CD14-positive monocyte (primary cell): Measurements from ENCODE around the gene ATG4C. TPM values are rescaled to one million over a fixed set of nuclear protein-coding genes. Genes with fewer than 3 reads are reported as not detected.

ENCODE experiments used
- DNase-seq, 3 donors: peaks; one replicate each; pipeline ENCODE4 v3.0.0-alpha.2; 2011 to 2022
- H2AFZ ChIP-seq: 2 replicates; pipeline ENCODE4 v1.6.0; 2012; ENCODE audit warnings: mild to moderate bottlenecking, low read depth, low read length, inconsistent platforms; ENCODE audit not compliant: insufficient read depth, poor library complexity, severe bottlenecking
- H3K27ac ChIP-seq, 2 donors: 1 replicate in 1 of 2; 2 replicates in 1 of 2; pipeline ENCODE4 v1.5.1; 2012 to 2013; ENCODE audit warnings: low read length in 2 of 2, control low read depth in 1 of 2, inconsistent platforms in 1 of 2, low read depth in 1 of 2, mild to moderate bottlenecking in 1 of 2
- H3K27me3 ChIP-seq, 2 donors: one replicate each; pipeline versions ENCODE4 v1.6.0 to v1.6.1; 2011 to 2013; ENCODE audit warnings: low read length in 2 of 2; ENCODE audit not compliant: control insufficient read depth in 2 of 2, insufficient read depth in 2 of 2
- H3K36me3 ChIP-seq, 2 donors: replicated peaks in 1 of 2; 1 replicate in 1 of 2; 2 replicates in 1 of 2; pipeline versions ENCODE4 v1.5.1 to v1.6.1; 2012 to 2013; ENCODE audit warnings: low read length in 2 of 2, control low read depth in 1 of 2, inconsistent platforms in 1 of 2, mild to moderate bottlenecking in 1 of 2; ENCODE audit not compliant: insufficient read depth in 2 of 2, control insufficient read depth in 1 of 2
- H3K4me1 ChIP-seq, 2 donors: 1 replicate in 1 of 2; 2 replicates in 1 of 2; pipeline versions ENCODE4 v1.5.1 to v1.6.1; 2012 to 2013; ENCODE audit warnings: low read length in 2 of 2, control low read depth in 1 of 2, inconsistent platforms in 1 of 2, mild to moderate bottlenecking in 1 of 2, moderate library complexity in 1 of 2; ENCODE audit not compliant: insufficient read depth in 2 of 2, control insufficient read depth in 1 of 2
- H3K4me2 ChIP-seq: replicated peaks from 2 replicates; pipeline ENCODE3; 2012; ENCODE audit warnings: low read length, moderate library complexity, mild to moderate bottlenecking; ENCODE audit not compliant: poor library complexity, severe bottlenecking; ENCODE audit errors: extremely low read depth
- H3K4me3 ChIP-seq, 3 experiments: fragments of 200-600 bp in 1 of 3; sonication (generic) in 1 of 3; replicated peaks in 1 of 3; 1 replicate in 2 of 3; 2 replicates in 1 of 3; pipeline ENCODE4 v1.5.1; 2011 to 2013; ENCODE audit warnings: low read length in 3 of 3, mild to moderate bottlenecking in 3 of 3, control low read depth in 2 of 3, low read depth in 2 of 3, inconsistent platforms in 1 of 3, moderate library complexity in 1 of 3
- H3K79me2 ChIP-seq: 2 replicates; pipeline ENCODE4 v1.6.0; 2012; ENCODE audit warnings: mild to moderate bottlenecking, control low read depth, inconsistent platforms, low read length, moderate library complexity; ENCODE audit not compliant: insufficient read depth
- H3K9ac ChIP-seq: 2 replicates; pipeline ENCODE4 v1.6.0; 2017; ENCODE audit warnings: low read length, mild to moderate bottlenecking; ENCODE audit not compliant: insufficient read depth, poor library complexity, severe bottlenecking
- H3K9me3 ChIP-seq, 2 donors: replicated peaks in 1 of 2; 1 replicate in 1 of 2; 2 replicates in 1 of 2; pipeline versions ENCODE4 v1.5.1 to v1.6.1; 2012 to 2013; ENCODE audit warnings: low read length in 2 of 2, control low read depth in 1 of 2; ENCODE audit not compliant: control insufficient read depth in 1 of 2, insufficient read depth in 1 of 2
- H4K20me1 ChIP-seq: 2 replicates; pipeline ENCODE4 v1.6.0; 2012; ENCODE audit warnings: mild to moderate bottlenecking, low read length, control low read depth, moderate library complexity; ENCODE audit not compliant: insufficient read depth
- H3K27ac Mint-ChIP-seq, 7 donors: one replicate each; pipeline ENCODE4 v1.8.0; 2020; ENCODE audit warnings: mild to moderate bottlenecking in 7 of 7, mixed read lengths in 7 of 7, moderate library complexity in 6 of 7, inconsistent platforms in 2 of 7
- H3K27me3 Mint-ChIP-seq, 3 donors: one replicate each; pipeline ENCODE4 v1.8.0; 2021 to 2022; ENCODE audit warnings: low read depth in 3 of 3, mild to moderate bottlenecking in 3 of 3, mixed read lengths in 3 of 3, moderate library complexity in 3 of 3, inconsistent platforms in 1 of 3
- H3K36me3 Mint-ChIP-seq, 2 donors: one replicate each; pipeline ENCODE4 v1.8.0; 2020; ENCODE audit warnings: mixed read lengths in 2 of 2, inconsistent platforms in 1 of 2, mild to moderate bottlenecking in 1 of 2
- H3K4me1 Mint-ChIP-seq: one replicate; pipeline ENCODE4 v1.8.0; 2020; ENCODE audit warnings: mild to moderate bottlenecking, mixed read lengths
- H3K4me3 Mint-ChIP-seq, 2 donors: one replicate each; pipeline ENCODE4 v1.8.0; 2020; ENCODE audit warnings: mild to moderate bottlenecking in 2 of 2, mixed read lengths in 2 of 2, moderate library complexity in 1 of 2
- H3K9me3 Mint-ChIP-seq, 7 donors: one replicate each; pipeline ENCODE4 v1.8.0; 2020 to 2022; ENCODE audit warnings: mixed read lengths in 7 of 7, mild to moderate bottlenecking in 6 of 7, moderate library complexity in 6 of 7, inconsistent platforms in 2 of 7
- WGBS: methylation state at CpG from one replicate; pipeline ENCODE4 v1.1.5; 2013; ENCODE audit warnings: missing lambda C conversion rate; ENCODE audit not compliant: insufficient coverage; 5-methylcytosine and 5-hydroxymethylcytosine counted together
- intact Hi-C, 2 donors: fragments of 100-400 bp; cut with micrococcal nuclease; formaldehyde crosslinking; loops; one replicate each; pipeline versions ENCODE4 v1.15.0 to v1.15.1; 2023
- polyA plus RNA-seq, 3 donors: library from polyadenylated mRNA; depleted of rRNA in 1 of 3; unstranded in 2 of 3; stranded (reverse) in 1 of 3; fragments of 300-500 nt in 2 of 3; fragments of >200 nt in 1 of 3; fragmentation: Illumina TruSeq in 2 of 3; gene quantifications; 1 replicate in 2 of 3; 2 replicates in 1 of 3; pipeline ENCODE4 v1.2.3, GENCODE V29; 2012 to 2021
- TF ChIP-seq, protein P1 (sequence below): fragments of 200-600 bp; IDR thresholded peaks from one replicate; pipeline ENCODE4 v1.8.0; 2022; ENCODE audit warnings: antibody characterized with exemption, mild to moderate bottlenecking

ATG4C gene
- polyA plus RNA-seq, 3 donors, result 5.7 to 19.1 (median 17.5) TPM

DNA sequence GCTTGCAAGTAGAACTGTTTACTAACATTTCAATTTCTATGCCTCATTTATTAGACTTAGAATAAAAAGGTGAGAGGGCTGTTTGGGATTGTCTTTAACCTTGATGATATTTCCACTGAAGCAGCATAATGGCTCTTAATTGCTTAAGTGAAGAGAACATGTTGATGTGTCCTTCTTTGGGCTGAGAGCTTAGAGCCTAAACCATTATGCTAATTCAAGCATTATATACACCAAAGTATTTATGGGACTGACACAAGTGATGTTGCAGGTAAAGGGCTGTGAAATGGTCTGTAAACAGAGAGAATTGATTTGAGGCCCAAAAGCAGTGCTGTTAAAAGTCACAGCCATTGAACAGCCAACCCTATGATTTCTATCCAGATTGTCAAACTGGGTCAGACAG is 113.9 kb downstream of the ATG4C start:
- Histone ChIP-seq H3K79me2 (no peaks in the 10 kb centered on the region), H2AFZ (no peak overlapping the region), H3K27me3 (peaks cover 3 to 14% of the 10 kb centered on the region in 2 donors), H4K20me1 (no peaks in the 10 kb centered on the region), H3K36me3 (no peaks in the 10 kb centered on the region), H3K9ac (no peak overlapping the region), H3K4me3 (no peak overlapping the region), H3K9me3 (no peaks in the 10 kb centered on the region), H3K4me2 (no peak overlapping the region), H3K4me1 (no peaks in the 10 kb centered on the region), H3K27ac (no peak overlapping the region)
- H3K36me3 Mint-ChIP-seq, result no peaks in the 10 kb centered on the region
- H3K4me1 Mint-ChIP-seq, result no peaks in the 10 kb centered on the region
- no peaks in the 10 kb centered on the region for H3K9me3 Mint-ChIP-seq
- no peak overlapping the region for H3K4me3 Mint-ChIP-seq
- peaks cover 7 to 29% (median 10%) of the 10 kb centered on the region in 3 donors for H3K27me3 Mint-ChIP-seq
- no peak for DNase-seq
- no peak overlapping the region for H3K27ac Mint-ChIP-seq
- TF ChIP-seq, protein P1, sequence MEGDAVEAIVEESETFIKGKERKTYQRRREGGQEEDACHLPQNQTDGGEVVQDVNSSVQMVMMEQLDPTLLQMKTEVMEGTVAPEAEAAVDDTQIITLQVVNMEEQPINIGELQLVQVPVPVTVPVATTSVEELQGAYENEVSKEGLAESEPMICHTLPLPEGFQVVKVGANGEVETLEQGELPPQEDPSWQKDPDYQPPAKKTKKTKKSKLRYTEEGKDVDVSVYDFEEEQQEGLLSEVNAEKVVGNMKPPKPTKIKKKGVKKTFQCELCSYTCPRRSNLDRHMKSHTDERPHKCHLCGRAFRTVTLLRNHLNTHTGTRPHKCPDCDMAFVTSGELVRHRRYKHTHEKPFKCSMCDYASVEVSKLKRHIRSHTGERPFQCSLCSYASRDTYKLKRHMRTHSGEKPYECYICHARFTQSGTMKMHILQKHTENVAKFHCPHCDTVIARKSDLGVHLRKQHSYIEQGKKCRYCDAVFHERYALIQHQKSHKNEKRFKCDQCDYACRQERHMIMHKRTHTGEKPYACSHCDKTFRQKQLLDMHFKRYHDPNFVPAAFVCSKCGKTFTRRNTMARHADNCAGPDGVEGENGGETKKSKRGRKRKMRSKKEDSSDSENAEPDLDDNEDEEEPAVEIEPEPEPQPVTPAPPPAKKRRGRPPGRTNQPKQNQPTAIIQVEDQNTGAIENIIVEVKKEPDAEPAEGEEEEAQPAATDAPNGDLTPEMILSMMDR, result no peak
- intact Hi-C loops, result no loop called here

- Histone ChIP-seq H3K4me2 (no peak overlapping the region), H3K9me3 (no peaks in the 10 kb centered on the region), H3K9ac (no peak overlapping the region), H2AFZ (no peak overlapping the region), H3K4me1 (no peaks in the 10 kb centered on the region), H3K27ac (no peak overlapping the region), H3K79me2 (no peaks in the 10 kb centered on the region), H3K4me3 (no peak overlapping the region), H3K36me3 (no peaks in the 10 kb centered on the region), H4K20me1 (no peaks in the 10 kb centered on the region), H3K27me3 (peaks cover 3 to 7% of the 10 kb centered on the region in 2 donors)
- intact Hi-C loops, result no loop called here
- Mint-ChIP-seq H3K36me3 (no peaks in the 10 kb centered on the region), H3K27me3 (peaks cover 4 to 11% (median 5%) of the 10 kb centered on the region in 3 donors), H3K4me1 (no peaks in the 10 kb centered on the region), H3K4me3 (no peak overlapping the region), H3K9me3 (no peaks in the 10 kb centered on the region), H3K27ac (no peak overlapping the region)
- no peak for DNase-seq
- TF ChIP-seq, protein P1, result no peak
- no CpG with 5 or more reads among the region's 1 CpG for WGBS
These were observed 116.6 kb downstream of the ATG4C start for GRCh38 chr1:62900566-62900965.
